Esophagus muscularis mucosa (tissue), 4 donors: ENCODE results near the gene KRT32. TPM values are rescaled to one million over a fixed set of nuclear protein-coding genes. Genes with fewer than 3 reads are reported as not detected.
A peak's percentile ranks its signal among the peaks of the same experiment; 100 is the strongest.

Experiments
- DNase-seq: peaks from one replicate; pipeline ENCODE4 v3.0.0-alpha.2; 2017; ENCODE audit errors: extremely low spot score
- H3K27ac ChIP-seq, 4 donors: fragments of 200-600 bp; sonication (generic); replicated peaks in 1 of 4; 1 replicate in 3 of 4; 2 replicates in 1 of 4; pipeline ENCODE4 v1.5.1; 2016 to 2019; ENCODE audit warnings: mild to moderate bottlenecking in 1 of 4
- H3K27me3 ChIP-seq, 4 donors: fragments of 200-600 bp; sonication (generic); one replicate each; pipeline versions ENCODE4 v1.5.1 to v1.6.0; 2016 to 2019
- H3K36me3 ChIP-seq, 4 donors: fragments of 200-600 bp; sonication (generic); one replicate each; pipeline ENCODE4 v1.5.1; 2016 to 2019
- H3K4me1 ChIP-seq, 4 donors: fragments of 200-600 bp; sonication (generic); one replicate each; pipeline ENCODE4 v1.5.1; 2016 to 2019
- H3K4me3 ChIP-seq, 4 donors: fragments of 200-600 bp; sonication (generic); 1 replicate in 2 of 4; 2 replicates in 2 of 4; pipeline ENCODE4 v1.5.1; 2016 to 2019; ENCODE audit warnings: mild to moderate bottlenecking in 4 of 4, moderate library complexity in 1 of 4
- H3K9me3 ChIP-seq, 4 donors: fragments of 200-600 bp; sonication (generic); 1 replicate in 3 of 4; 2 replicates in 1 of 4; pipeline ENCODE4 v1.5.1; 2016 to 2019
- EP300 ChIP-seq: sonication (generic); formaldehyde crosslinking; IDR thresholded peaks from one replicate; pipeline ENCODE4 v1.6.1; 2017; ENCODE audit warnings: antibody characterized with exemption
- POLR2A ChIP-seq: fragments of 450-650 bp; IDR thresholded peaks from one replicate; pipeline ENCODE4 v1.6.1; 2017; ENCODE audit warnings: antibody characterized with exemption, moderate library complexity, mild to moderate bottlenecking, low read depth
- POLR2AphosphoS5 ChIP-seq, 2 donors: sonication (generic); formaldehyde crosslinking; IDR thresholded peaks; one replicate each; pipeline ENCODE4 v1.6.1; 2017; ENCODE audit warnings: antibody characterized with exemption in 2 of 2
- WGBS: methylation state at CpG from one replicate; pipeline ENCODE4 v1.1.5; 2018; 5-methylcytosine and 5-hydroxymethylcytosine counted together
- intact Hi-C: fragments of 100-400 bp; cut with DNase I; formaldehyde crosslinking; loops from one replicate; pipeline ENCODE4 v1.15.1; 2023
- total RNA-seq, 4 donors: library from RNA; depleted of rRNA; stranded (reverse); fragments of >200 nt; gene quantifications; one replicate each; pipeline versions ENCODE4 v1.1.0 to v1.2.1, GENCODE V29; 2016
- TF ChIP-seq, protein P1 (sequence below), 3 experiments: fragments of 200-600 bp in 2 of 3; fragments of 450-650 bp in 1 of 3; sonication (generic) in 2 of 3; IDR thresholded peaks; one replicate each; pipeline ENCODE4 v1.5.1; 2017 to 2019; ENCODE audit warnings: antibody characterized with exemption in 3 of 3, mild to moderate bottlenecking in 2 of 3, moderate library complexity in 1 of 3

Gene KRT32
- total RNA-seq, 4 donors from 2014 or later, result not detected

GRCh38 chr17:41475421-41475820 is 8.2 kb upstream of the KRT32 start:
- Histone ChIP-seq H3K36me3 (no peaks in the 10 kb centered on the region), H3K4me3 (no peak overlapping the region), H3K27ac (no peak overlapping the region), H3K4me1 (no peaks in the 10 kb centered on the region), H3K9me3 (peaks cover 0 to 8% (median 7%) of the 10 kb centered on the region in 4 donors), H3K27me3 (no peaks in the 10 kb centered on the region)
- WGBS, result 98% methylated on average over 4 of the region's 4 CpGs
- DNase-seq, result no peak
- intact Hi-C loops, result no loop called here
- TF ChIP-seq EP300, result no peak
- no peak for TF ChIP-seq POLR2A
- TF ChIP-seq, protein P1, sequence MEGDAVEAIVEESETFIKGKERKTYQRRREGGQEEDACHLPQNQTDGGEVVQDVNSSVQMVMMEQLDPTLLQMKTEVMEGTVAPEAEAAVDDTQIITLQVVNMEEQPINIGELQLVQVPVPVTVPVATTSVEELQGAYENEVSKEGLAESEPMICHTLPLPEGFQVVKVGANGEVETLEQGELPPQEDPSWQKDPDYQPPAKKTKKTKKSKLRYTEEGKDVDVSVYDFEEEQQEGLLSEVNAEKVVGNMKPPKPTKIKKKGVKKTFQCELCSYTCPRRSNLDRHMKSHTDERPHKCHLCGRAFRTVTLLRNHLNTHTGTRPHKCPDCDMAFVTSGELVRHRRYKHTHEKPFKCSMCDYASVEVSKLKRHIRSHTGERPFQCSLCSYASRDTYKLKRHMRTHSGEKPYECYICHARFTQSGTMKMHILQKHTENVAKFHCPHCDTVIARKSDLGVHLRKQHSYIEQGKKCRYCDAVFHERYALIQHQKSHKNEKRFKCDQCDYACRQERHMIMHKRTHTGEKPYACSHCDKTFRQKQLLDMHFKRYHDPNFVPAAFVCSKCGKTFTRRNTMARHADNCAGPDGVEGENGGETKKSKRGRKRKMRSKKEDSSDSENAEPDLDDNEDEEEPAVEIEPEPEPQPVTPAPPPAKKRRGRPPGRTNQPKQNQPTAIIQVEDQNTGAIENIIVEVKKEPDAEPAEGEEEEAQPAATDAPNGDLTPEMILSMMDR (IDR thresholded peaks at IDR 0.05), result no peak
- TF ChIP-seq POLR2AphosphoS5 (IDR thresholded peaks at IDR 0.05), result no peak

DNA sequence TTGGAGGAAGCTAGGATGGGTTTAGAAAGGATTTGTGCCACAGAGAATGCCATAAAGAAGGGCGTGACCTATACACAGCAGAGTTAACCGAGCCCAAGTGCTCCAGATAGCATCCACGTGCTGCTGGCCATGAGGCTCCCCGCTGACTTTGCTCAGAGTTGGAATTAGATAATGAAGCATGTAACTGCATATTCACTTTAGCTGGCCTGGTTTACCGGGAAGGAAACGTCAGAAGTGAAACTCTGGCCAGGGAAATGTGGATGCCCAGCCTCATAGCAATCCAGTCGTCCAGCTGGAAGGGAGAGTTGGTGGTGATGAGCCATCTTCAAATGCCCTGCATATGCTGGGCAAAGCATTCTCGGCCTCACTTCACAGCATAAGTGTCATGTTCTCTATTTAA is 7.7 kb upstream of the KRT32 start:
- no peaks in the 10 kb centered on the region for H3K36me3 ChIP-seq
- TF ChIP-seq POLR2A, result no peak
- H3K9me3 ChIP-seq, result peaks cover 0 to 8% (median 7%) of the 10 kb centered on the region in 4 donors
- H3K4me3 ChIP-seq, result no peak overlapping the region
- no peaks in the 10 kb centered on the region for H3K27me3 ChIP-seq
- WGBS, result 84% methylated on average over 8 of the region's 8 CpGs
- intact Hi-C loops, result no loop called here
- no peaks in the 10 kb centered on the region for H3K4me1 ChIP-seq
- no peak overlapping the region for H3K27ac ChIP-seq
- no peak for DNase-seq

DNA sequence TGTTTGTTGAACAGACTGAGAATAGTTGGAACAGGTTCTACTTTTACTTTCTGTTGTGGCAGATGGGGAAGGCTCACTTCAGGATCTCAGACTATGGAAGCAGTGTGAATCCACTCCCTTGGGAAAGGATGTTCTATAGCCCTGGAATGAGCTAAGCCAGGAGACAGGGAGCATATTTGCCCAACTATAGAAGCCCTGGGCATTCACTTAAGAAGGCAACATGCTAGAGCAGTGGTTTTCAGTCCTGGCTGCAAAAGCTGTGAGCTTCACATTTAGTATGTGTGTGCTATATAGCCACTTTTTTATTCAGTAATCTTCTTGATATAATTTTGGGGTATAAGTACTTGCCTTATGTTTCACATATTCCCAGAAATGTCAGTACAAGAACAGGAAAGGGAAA is 1.2 kb upstream of the KRT32 start:
- H3K4me1 ChIP-seq, result peaks cover 13 to 25% (median 22%) of the 10 kb centered on the region in 4 donors
- H3K27ac ChIP-seq, result no peak overlapping the region
- intact Hi-C loops, result no loop called here

GRCh38 chr17:41467561-41467960 is 375 bp upstream of the KRT32 start:
- TF ChIP-seq, protein P1 (IDR thresholded peaks at IDR 0.05), result no peak
- TF ChIP-seq POLR2A, result no peak
- H3K27ac ChIP-seq, result no peak overlapping the region
- 48% methylated on average over 3 of the region's 4 CpGs for WGBS
- H3K27me3 ChIP-seq, result no peaks in the 10 kb centered on the region
- intact Hi-C loops, result no loop called here
- no peaks in the 10 kb centered on the region for H3K36me3 ChIP-seq
- H3K9me3 ChIP-seq, result peaks cover 0 to 18% (median 10%) of the 10 kb centered on the region in 4 donors
- no peak for DNase-seq
- H3K4me3 ChIP-seq, result no peak overlapping the region
- peaks cover 13 to 31% (median 30%) of the 10 kb centered on the region in 4 donors for H3K4me1 ChIP-seq

More for the DNA sequence above, 1.2 kb upstream of the KRT32 start:
- H3K27me3 ChIP-seq, result no peaks in the 10 kb centered on the region
- TF ChIP-seq, protein P1 (IDR thresholded peaks at IDR 0.05), result no peak
- TF ChIP-seq POLR2A (no peak), EP300 (no peak), POLR2AphosphoS5 (IDR thresholded peaks at IDR 0.05) (no peak)
- peaks cover 0 to 18% (median 10%) of the 10 kb centered on the region in 4 donors for H3K9me3 ChIP-seq
- no peak for DNase-seq
- H3K4me3 ChIP-seq, result no peak overlapping the region
- H3K36me3 ChIP-seq, result no peaks in the 10 kb centered on the region

GRCh38 chr17:41464682-41465081 is 2.5 kb downstream of the KRT32 start:
- WGBS, result 13% methylated on average over 3 of the region's 6 CpGs
- intact Hi-C loops, result no loop called here
- Histone ChIP-seq H3K36me3 (no peaks in the 10 kb centered on the region), H3K27me3 (no peaks in the 10 kb centered on the region), H3K4me3 (no peak overlapping the region), H3K4me1 (peaks cover 13 to 33% (median 31%) of the 10 kb centered on the region in 4 donors), H3K27ac (peak overlapping the region in 1 of 4 donors; percentile 59), H3K9me3 (peaks cover 0 to 11% (median 3%) of the 10 kb centered on the region in 4 donors)
- no peak for DNase-seq
- TF ChIP-seq POLR2AphosphoS5 (IDR thresholded peaks at IDR 0.05) (peak; percentile 65 to 85), POLR2A (no peak), EP300 (no peak)

- Histone ChIP-seq H3K27ac (peak overlapping the region in 1 of 4 donors; percentile 59), H3K4me3 (no peak overlapping the region), H3K36me3 (no peaks in the 10 kb centered on the region), H3K9me3 (peaks cover 0 to 11% (median 3%) of the 10 kb centered on the region in 4 donors), H3K27me3 (no peaks in the 10 kb centered on the region), H3K4me1 (peaks cover 13 to 33% (median 31%) of the 10 kb centered on the region in 4 donors)
- intact Hi-C loops, result no loop called here
- DNase-seq, result no peak
- TF ChIP-seq EP300 (no peak), POLR2AphosphoS5 (IDR thresholded peaks at IDR 0.05) (no peak), POLR2A (no peak)
- TF ChIP-seq, protein P1 (IDR thresholded peaks at IDR 0.05), result no peak
- 91% methylated on average over 11 of the region's 11 CpGs for WGBS
These were observed 3.0 kb downstream of the KRT32 start for GRCh38 chr17:41464173-41464572.
